MM.1S (cell line): Measurements from ENCODE around the gene DIAPH3.

Experiments
- EZH2 ChIP-seq: fragments of 300-600 bp; sonication (generic); optimal IDR thresholded peaks from 2 replicates; pipeline ENCODE3; 2017; ENCODE audit warnings: low read depth, mild to moderate bottlenecking, antibody characterized with exemption, low read length, mixed read lengths
- EZH2phosphoT487 ChIP-seq: fragments of 300-600 bp; sonication (generic); IDR thresholded peaks from 2 replicates; pipeline ENCODE4 v1.6.1; 2018; ENCODE audit warnings: antibody characterized with exemption, low read length
- TF ChIP-seq, protein P1 (sequence below): fragments of 300-600 bp; sonication (generic); IDR thresholded peaks from 2 replicates; pipeline ENCODE4 v1.5.1; 2016; ENCODE audit warnings: antibody characterized with exemption, low read length, mixed read lengths

DNA sequence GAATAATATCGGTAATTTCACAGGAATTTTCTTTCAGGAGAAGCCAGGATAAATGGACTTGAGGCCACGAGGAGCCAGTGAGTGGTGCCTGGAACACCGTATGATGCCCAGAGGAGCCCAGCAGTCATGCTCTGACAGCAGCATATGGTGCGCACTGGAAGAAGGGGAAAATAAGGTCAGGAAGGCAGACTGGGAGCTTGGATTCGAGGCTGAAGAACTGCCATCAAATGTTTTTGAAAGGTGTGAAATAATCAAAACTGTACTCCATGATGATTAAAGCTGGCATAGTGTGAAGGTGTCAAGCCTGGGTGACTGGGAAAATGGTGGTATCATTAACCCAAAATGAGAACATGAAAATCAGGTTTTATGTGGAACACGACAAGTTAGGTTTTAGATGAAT lies 374.2 kb downstream of the DIAPH3 start:
- TF ChIP-seq, protein P1, sequence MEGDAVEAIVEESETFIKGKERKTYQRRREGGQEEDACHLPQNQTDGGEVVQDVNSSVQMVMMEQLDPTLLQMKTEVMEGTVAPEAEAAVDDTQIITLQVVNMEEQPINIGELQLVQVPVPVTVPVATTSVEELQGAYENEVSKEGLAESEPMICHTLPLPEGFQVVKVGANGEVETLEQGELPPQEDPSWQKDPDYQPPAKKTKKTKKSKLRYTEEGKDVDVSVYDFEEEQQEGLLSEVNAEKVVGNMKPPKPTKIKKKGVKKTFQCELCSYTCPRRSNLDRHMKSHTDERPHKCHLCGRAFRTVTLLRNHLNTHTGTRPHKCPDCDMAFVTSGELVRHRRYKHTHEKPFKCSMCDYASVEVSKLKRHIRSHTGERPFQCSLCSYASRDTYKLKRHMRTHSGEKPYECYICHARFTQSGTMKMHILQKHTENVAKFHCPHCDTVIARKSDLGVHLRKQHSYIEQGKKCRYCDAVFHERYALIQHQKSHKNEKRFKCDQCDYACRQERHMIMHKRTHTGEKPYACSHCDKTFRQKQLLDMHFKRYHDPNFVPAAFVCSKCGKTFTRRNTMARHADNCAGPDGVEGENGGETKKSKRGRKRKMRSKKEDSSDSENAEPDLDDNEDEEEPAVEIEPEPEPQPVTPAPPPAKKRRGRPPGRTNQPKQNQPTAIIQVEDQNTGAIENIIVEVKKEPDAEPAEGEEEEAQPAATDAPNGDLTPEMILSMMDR = no peak
- TF ChIP-seq EZH2phosphoT487 (no peak), EZH2 (no peak)
